Stimulated activated CD4-positive, alpha-beta T cell treated with anti-CD3 and anti-CD28 coated beads, Interleukin-4, amount 100 ng/mL, for 4 hours (primary cell): ENCODE measurements around the gene TASP1.
A peak's percentile ranks its signal among the peaks of the same experiment; 100 is the strongest.

ENCODE experiments used
- DNase-seq, 2 experiments: peaks; one replicate each; pipeline ENCODE4 v3.0.0-alpha.2; 2020

The TASP1 gene

DNA sequence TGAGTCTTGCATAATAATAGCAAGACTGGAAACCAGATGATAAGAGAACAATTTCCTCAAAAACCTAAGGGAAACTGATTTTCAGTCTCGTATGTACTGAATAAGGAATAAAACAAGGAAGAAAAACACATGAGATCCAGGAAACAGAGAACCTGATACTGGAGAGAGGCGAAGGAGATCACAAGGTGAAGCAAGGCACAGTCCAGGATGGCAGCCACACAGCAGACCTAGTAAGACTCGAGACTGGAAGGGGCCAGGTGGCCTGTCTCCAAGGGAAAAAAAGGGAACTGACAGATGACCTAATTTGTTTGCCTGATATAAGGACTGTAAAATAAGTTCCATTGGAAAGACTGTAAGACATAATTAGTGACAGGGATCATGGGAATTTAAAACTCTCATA lies 71.1 kb downstream of the TASP1 start:
- no peak for DNase-seq

DNA sequence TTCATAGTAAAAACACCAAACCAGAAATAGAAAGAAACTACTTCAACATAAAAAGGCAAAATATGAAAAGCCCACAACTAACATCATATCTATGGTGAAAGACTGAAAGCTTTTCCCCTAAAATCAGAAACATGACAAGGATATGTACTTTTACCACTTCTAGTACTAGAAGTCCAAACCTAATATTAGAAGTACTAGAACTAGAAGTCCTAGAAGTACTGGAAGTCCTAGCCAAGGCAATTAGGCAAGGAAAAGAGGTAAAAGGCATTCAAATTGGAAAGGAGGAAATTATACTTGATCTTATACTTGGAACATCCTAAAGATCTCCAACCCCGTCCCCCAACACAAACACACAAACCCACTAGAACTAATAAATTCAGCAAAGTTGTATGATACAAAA lies 74.9 kb downstream of the TASP1 start:
- DNase-seq: no peak

DNA sequence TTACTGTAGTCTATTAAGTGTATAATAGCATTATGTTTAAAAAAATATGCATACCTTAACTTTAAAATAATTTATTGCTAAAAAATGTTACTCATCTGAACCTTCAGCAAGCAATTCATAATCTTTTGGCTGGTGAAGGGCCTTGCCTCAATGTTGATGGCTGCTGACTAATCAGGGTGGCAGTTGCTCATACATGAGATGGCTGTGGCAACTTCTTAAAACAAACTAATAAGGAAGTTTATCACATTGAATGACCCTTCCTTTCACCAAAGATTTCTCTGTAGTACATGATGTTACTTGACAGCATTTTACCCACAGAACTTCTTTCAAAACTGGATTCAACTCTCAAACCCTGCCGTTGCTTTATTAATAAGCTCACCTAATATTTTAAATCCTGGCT lies 84.0 kb downstream of the TASP1 start:
- no peak for DNase-seq

DNA sequence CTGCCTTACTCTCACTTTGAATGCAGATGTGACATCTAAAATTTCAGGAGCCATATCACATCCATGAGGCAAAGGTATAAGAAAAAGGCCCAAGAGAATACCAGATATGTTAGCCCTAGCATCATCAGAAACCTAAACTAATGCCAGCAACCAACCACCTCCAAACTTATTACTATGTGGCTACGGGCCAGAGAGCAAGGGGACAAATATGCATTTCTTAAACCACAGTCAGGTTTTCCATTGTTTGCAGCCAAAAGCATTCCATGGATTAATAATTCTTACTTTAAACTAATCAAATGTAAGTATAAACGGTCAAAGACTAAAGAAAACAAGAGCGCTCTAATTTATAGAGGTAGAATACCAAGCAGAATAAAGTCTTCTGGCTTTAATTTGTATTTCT lies 84.7 kb downstream of the TASP1 start:
- no peak for DNase-seq

DNA sequence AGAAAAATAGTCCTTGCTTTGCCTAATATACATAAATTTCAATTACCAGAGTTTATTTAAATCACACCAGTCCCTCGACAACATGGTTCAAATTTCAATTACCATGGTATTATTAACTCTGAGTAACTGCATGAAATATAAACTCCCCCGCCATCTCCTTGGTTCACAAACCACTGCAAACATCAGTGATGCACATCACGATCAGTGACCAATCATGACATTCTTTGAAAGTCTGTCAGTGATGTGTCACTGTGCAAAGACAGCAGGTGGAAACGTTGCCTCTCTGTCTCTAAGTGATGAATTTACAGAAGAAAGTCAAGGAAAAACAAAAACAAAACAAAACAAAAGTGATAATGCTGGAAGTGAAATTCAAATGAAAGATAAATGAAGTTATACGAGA lies 86.7 kb downstream of the TASP1 start:
- DNase-seq: no peak

DNA sequence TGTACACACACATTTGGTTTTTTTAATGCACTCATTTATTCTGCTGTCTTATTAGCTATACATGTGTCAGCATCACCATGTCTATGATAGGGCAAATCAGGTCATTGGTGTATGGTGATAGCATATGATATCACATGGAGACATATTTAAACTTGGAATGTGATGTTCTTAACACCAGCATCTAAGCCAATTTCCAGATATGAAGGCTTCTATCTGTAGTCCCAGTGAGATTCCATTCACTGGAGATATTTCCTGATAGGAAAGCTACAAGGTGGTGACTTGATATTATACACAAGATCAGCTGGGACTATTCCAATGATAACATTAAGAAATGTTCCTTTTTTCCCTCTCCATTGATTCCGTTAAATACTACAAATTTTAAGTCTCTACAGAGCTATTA lies 89.3 kb downstream of the TASP1 start:
- DNase-seq: no peak

DNA sequence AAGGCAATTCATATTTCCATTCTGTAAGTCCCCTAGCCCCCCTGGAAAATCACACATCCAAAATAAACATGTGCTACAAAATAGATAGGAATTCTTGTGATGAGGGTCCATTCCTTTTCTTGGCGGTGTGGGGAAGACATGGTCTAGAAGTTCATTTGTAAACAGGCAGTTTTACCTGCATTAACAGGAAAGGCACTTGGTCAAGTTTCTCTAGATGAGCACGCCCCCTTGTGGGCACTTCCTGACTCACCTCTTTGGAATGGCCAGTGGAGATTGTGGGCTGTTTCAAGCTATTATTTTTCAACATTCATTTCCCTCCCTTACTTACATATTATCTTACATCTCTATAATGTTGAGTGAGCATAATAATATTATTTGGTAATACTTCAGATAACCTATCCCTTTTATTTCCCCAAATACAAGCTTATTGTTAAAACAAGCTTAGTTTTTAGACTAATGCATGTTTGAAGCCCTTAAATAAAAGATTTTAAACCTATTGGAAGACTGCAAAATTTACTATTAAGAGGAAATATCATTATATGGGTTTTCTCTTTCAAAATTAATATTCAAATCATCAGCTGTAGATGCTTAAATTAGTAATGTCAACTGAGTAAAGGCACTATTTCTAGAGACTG lies 92.1 kb downstream of the TASP1 start:
- peak; percentile 36 to 58 for DNase-seq

DNA sequence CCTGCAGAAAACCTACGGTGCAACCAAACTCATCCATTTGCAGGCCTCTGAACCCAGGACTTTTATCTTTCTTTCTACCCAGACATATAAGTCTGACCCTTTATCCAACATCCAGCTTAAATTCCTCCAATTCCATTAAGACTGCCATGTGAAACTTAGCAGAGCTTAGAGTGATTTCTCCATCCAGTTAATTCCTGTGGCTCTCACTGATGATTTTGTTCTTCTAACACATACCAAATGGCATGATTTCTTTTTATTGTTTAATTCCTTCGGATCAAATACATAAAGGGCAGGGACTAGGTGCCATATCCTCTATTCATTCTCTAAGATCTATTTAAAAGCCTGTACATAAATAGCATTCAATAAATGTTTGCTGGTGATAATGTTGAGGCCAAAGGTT lies 92.9 kb downstream of the TASP1 start:
- no peak for DNase-seq

DNA sequence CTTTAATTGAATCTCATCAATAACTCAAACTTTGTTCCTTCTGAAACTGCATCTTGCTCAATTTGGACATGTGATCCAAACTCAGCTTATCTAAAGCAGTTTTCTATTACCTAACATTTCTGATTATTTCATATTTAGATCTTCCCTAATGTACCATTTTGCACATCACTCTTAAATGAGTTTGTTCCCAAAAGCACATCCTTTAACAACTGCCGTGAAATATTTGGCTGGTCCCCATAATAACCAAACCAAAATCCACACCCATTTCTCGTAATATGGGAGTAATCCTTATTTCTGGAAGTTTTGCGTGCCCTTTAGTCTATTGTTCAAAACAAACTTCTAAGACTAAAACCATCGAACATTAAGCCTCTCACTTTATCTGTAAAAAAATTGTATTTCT lies 94.9 kb downstream of the TASP1 start:
- no peak for DNase-seq

DNA sequence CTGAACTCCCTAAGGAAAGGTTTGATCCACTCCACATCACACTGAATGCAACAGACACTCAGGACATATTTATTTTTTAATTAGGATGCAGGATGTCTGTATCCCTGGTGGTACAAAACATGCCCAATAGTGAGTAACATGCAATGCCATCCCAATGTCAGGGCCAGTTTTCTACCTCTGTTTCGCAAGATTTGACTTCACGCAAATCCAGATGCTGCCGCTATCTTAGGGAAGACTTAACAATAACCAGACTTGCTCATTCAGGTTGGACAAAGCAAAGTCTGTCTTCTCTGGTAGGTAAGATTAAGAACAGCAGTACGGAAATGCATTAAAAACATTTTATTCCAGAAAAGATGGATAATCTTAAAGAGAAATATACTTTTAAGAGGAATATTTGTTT lies 103.1 kb downstream of the TASP1 start:
- DNase-seq: no peak

DNA sequence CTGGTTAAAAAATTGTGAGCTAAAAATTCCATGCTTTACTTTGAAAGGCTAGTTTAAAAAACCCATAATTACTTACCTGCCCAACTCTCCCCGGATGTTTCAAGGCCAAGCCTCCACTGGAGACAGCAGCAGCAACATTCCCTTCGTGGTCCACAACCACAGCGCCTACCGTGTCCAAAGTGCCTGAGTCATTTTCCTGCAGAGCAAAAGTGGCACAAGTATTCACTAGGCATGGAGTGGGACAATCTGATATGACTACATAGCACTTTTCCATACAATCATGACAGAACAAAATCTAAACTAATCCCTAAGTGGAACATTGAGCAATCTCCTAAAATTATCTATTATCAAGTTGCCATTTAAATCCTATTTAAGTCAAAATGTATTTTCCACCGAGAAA lies 104.8 kb downstream of the TASP1 start:
- DNase-seq: no peak

DNA sequence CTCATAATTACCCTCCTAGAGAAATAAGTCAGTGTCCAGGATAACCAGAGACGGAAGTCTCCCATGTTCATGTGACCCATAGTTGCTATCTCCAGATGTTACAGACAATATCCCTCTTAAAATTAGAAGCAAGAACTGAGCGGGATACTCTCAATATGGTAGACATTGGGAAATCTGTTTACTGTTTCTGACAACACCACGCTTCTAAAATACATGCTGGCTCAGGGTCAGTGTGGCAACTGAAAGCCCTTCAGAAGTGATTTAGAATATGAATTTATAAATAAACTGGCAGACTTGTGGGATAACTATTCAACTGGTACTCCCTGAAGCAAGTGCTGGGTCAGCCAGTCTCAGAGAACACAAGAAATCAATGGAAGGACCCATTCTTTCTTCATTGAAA lies 108.6 kb downstream of the TASP1 start:
- no peak for DNase-seq

DNA sequence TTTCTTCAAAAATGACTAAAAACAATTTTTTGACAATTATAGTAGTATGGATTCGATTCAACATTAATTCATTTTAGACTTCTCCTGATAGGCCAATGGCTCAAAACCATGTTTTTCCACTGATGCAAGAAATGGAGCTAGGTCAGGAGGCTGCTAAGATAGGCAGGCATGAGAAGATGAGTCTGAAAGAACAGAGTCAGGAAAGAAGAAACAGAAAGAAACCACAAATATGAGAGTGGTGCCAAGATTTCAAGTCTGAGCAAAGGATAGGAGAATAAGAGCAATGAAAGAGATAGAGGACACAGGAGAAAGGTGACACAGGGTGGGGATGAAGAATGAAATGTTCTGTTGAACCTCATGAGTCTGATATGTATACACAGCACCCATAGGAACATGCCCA lies 112.2 kb downstream of the TASP1 start:
- no peak for DNase-seq

DNA sequence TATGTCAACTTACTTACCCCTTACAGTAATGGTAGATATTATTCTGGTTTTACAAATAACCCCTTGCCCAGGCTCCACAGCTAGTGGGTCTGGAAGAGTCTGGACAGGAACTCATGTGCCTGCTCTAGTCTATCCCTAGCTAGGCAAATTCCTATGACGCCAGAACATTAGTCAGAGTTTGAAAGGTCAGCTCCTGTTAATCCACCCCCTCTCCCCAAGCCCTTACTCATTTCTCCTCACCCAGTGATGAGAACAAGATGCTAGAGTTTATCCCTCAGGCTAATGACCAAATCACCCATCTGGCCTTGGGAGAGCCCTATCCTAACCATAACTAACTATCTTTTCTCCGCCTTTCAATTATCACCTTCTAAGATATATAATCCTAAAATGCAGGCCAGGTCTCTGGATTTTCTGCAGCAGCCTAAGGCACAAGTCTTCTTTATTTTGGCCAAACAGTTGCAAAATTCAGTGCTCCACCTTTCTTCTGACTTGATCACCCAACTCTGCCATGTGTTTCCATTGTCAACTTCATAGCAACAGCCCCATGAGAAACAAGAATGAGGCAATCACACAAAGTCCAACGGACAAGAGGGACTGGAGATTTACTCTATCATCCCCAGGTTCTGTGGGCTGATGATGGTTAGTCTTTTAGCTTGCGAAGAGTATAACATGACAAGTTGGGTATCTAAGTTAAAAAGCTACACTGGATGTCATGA lies 113.3 kb downstream of the TASP1 start:
- DNase-seq: no peak

DNA sequence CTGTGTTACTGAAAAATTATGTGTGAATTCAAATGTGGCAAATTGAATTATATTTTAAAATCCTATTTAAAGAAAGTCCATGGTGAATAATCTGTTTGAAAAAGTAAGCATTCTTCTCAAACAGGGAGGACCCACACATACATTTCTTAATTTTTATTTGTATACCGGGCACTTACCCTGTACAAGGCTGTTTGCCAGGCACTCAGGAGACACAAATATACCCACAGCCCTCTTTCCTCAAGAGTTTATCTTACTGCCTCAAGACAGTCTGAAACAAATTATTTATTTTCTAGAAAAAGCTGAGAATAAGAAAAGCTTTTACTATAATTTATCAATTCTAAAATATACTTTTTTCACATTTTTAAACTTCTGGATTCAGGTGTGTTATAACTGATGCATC lies 114.4 kb downstream of the TASP1 start:
- no peak for DNase-seq

DNA sequence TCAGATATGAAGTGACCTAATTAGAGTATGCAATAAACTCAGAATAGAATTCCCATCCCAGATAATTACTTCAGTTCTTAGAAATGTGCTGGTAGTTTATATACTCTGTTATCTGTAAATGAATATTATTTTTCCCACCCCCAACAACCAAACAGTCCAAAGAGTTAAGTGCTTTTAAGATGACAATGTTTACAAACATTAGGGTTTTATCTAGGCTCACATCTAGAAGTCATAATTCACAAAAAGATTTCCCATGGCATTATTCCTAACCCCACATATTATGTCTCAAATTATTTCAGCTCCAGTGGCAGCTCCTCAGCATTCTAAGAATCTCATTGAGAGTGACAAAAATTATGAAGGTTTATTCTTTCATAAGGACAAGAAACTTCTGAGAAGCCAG lies 120.9 kb downstream of the TASP1 start:
- no peak for DNase-seq

DNA sequence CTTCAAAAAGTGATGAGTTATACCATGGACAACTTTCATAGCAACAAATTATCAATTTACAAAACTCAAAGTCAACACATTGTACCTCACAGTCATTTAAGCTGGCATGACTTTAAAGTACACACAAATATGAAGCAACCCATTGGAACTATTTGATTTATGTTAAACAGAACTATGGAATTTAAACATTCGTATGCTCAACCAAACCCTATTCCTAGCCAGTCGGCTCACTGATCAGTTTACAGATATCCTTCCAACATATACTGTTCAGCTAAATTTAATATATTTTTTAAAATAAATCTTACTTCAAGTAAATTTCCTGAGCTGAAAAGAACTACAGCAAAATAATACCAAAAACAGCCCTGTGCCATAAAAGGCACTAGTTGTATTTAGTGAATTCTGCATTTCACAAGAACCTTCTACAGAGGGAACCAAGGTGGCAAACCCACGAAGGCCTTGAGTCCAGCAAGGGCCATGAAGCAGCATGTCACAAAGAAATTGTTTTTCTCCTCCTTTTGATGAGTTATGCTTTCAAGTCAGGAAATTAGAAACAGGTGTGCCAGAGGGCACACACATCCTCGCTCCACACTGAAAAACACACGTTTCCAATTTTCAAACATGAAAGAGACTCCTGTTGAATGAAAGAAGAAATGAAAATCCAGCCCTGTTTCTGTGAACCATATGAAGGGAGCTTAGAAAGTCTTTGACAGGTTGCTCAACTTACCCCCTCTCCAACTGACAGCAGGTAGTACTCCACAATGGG lies 122.8 kb downstream of the TASP1 start:
- DNase-seq: no peak

DNA sequence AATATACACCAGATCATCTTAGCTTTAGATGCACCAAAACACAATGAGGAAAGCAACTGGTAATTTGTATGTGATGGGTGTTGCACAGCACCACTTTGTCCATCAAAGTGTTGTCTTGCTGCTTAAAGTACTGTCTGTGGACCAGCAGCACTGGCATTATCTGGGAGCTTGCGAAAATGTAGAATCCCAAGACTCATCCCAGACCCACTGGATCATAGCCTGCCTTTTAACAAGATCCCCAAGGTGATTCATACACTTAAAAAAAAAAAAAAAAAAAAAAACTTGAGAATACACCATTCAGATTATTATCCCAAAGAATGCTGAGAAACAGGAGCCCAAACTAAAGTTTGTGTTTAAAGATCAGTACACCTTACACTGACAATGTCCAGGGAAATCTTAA lies 123.4 kb downstream of the TASP1 start:
- DNase-seq: no peak

DNA sequence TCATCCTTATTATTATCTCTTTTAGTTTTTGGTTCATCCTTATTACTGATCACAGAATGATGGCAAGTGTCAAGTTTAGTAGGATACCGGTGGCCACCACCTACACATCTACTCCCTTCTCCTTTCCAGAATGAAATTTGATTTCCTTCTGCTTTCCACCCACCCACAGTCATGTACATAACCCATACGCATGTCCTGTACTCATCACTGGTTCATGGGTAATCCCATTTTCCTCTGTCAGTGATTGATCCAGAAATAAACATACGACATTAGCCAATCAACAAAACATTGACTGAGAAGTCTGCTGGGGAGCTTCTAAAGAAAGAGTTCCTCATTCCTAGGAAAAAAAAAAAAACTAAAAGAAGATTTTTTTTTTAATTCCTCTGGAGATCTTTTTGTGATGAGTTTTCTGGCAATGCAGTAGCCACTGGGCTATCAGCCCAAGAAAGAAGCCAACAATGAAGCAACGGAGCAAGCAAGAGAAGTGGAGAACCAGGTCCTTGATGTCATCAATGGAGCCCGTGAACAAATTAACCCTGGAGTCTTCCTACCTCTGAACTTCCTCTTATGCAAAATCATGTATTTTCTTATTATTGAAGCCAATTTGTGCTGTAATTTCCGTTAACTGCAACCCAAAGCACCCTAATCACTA lies 127.8 kb downstream of the TASP1 start:
- no peak for DNase-seq

DNA sequence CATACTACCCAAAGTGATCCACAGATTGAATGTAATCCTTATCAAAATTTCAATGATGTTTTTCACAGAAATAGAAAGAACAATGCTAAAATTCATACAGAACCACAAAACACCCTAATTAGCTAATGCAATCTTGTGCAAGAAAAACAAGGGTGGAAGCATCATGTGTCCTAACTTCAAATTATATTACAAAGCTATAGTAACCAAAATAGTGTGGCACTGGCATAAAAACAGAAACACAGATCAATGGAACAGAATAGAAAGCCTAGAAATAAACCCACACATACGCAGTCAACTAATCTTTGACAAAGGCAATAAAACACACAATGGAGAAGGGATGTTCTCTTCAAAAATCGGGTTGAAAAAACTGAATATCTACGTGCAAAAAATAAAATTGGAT lies 131.1 kb downstream of the TASP1 start:
- no peak for DNase-seq

DNA sequence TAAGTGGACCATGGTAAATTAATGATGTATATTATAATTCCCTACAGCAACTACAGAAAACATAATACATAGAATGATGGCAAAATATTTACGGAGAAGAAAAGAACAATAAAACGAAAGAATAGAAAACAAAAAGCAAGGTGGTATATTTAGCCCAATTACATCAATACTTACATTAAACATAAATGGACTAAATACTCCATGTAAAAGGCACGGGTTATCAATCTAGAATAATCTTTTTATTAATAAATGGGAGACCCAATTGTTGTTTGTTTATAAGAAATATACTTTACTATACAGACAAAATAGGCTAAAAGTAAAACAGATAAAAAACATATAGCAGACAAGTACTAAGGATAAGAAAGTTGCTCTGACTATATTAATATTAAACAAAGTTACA lies 137.2 kb downstream of the TASP1 start:
- no peak for DNase-seq

DNA sequence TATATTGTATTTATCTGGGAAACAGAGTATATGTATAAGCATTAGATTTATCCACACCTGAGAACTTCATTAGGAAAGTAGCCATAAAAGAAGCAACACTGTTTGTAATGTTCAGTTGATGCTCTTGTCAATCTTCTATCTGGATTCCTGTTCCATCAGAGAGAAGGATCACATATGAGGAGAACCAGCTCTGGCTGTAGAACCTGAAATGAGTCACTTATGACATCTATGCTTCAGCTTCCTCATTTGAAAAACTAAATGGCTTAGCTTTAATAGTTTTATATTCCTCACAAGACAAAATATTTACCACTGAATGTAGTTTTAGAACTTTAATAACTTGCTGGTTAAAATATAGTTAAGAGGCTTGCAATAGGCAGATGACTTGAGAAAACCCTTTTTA lies 144.7 kb downstream of the TASP1 start:
- DNase-seq: no peak

DNA sequence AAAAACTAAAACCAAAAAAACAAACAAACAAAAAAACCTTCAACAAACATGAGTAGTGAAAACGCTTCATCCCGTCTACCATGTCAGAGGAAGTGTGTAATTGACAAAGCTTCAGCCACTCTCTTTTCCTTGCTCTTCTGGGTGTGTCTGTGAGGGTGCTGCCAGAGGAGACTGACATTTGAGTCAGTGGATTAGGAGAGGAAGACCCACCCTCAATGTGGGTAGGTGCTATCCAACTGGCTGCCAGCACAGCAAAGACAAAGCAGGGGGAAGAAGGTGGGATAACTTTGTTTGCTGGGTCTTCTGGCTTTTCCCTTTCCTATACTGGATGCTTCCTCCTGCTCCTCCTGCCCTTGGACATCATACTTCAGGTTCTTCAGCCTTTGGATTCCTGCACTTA lies 145.6 kb downstream of the TASP1 start:
- no peak for DNase-seq

DNA sequence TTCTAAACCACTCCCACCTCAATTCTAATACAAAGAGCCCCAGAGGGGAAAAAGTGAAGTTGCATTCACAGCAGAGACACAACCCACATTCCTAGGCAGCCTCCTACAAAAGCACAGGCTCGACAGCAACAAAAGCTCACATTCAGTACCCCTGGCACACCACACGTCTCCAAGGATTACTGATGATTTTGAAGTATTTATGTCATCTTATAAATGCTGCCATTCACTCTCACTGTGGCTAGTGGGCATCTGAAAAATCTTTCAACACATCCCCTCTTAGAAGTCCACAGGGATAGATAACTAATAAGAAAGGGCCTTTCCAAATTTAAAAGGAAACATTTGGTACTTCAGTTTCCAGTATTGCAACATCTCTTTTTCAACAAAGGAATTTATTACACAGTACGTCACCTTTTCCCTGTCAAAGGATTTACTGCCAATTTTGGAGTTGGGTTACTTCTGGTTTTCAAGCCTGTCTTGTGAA lies 146.7 kb downstream of the TASP1 start:
- no peak for DNase-seq
